Pulmonary artery endothelial cell (primary cell): ENCODE results near the gene GPR142. TPM values are rescaled to one million over a fixed set of nuclear protein-coding genes. Genes with fewer than 3 reads are reported as not detected.

ENCODE experiments used
- DNase-seq: peaks from one replicate; pipeline ENCODE4 v3.0.0-alpha.2; 2011; ENCODE audit warnings: low read depth, low spot score
- total RNA-seq: library from RNA; depleted of rRNA; stranded (reverse); fragments of >200 nt; gene quantifications from 2 replicates; pipeline ENCODE4 v1.2.3, GENCODE V29; 2014

Gene GPR142
- total RNA-seq, 1 donor from 2014 or later: not detected

- DNase-seq: no peak
These were observed 1.2 kb downstream of the GPR142 start for GRCh38 chr17:74368341-74369081.

GRCh38 chr17:74369221-74369620 lies 1.9 kb downstream of the GPR142 start:
- no peak for DNase-seq

GRCh38 chr17:74369665-74370490 lies 2.6 kb downstream of the GPR142 start:
- no peak for DNase-seq

GRCh38 chr17:74371653-74372147 lies 4.4 kb downstream of the GPR142 start:
- DNase-seq: no peak

- no peak for DNase-seq
These were observed 5.1 kb downstream of the GPR142 start for GRCh38 chr17:74372426-74372825.

GRCh38 chr17:74373838-74374606 lies 6.7 kb downstream of the GPR142 start:
- DNase-seq: no peak

- no peak for DNase-seq
These were observed 7.6 kb downstream of the GPR142 start for GRCh38 chr17:74374858-74375257.

- DNase-seq: peak; percentile 26
These were observed 12.3 kb downstream of the GPR142 start for GRCh38 chr17:74379495-74380085.

- DNase-seq: no peak
These were observed 13.0 kb downstream of the GPR142 start for GRCh38 chr17:74380086-74380958.

- no peak for DNase-seq
These were observed 13.9 kb downstream of the GPR142 start for GRCh38 chr17:74380959-74381808.

- DNase-seq: no peak
These were observed 15.8 kb downstream of the GPR142 start for GRCh38 chr17:74383141-74383540.

GRCh38 chr17:74385201-74385600 lies 17.9 kb downstream of the GPR142 start:
- no peak for DNase-seq

- no peak for DNase-seq
These were observed 19.1 kb downstream of the GPR142 start for GRCh38 chr17:74386386-74386785.

GRCh38 chr17:74387365-74388218 lies 20.3 kb downstream of the GPR142 start:
- no peak for DNase-seq

GRCh38 chr17:74389084-74389753 lies 21.9 kb downstream of the GPR142 start:
- no peak for DNase-seq

GRCh38 chr17:74389937-74390679 lies 22.8 kb downstream of the GPR142 start:
- DNase-seq: no peak
